Embryonic facial prominence (tissue), 1 donor: ENCODE data around the gene C1GALT1.
A peak's percentile ranks its signal among the peaks of the same experiment; 100 is the strongest.
"Not testable (repeated sequence)": the region's sequence is repeated elsewhere in the genome, so short reads cannot be mapped to it uniquely, and the experiment has no call there.

Source experiments
- DNase-seq: peaks from one replicate; pipeline ENCODE4 v3.0.0-alpha.2; 2016; ENCODE audit errors: extremely low spot score

Gene C1GALT1

DNA sequence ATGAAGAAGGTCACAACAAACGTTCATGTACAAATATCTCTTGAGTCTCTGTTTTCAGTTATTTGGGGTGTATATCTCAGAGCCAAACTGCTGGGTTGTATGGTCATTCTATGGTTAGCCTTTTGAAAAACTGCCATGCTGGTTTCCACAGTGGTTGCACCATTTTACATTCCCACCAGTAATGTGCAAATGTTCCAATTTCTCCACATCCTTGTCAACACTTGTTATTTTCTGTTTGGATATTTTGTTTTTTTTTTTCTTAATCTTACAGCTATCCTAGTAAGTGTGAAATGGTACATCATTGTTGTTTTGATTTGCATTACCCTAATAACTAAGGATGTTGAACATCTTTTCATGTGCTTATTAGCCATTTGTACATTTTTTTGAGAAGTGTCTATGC lies 13.0 kb upstream of the C1GALT1 start:
- no peak for DNase-seq

DNA sequence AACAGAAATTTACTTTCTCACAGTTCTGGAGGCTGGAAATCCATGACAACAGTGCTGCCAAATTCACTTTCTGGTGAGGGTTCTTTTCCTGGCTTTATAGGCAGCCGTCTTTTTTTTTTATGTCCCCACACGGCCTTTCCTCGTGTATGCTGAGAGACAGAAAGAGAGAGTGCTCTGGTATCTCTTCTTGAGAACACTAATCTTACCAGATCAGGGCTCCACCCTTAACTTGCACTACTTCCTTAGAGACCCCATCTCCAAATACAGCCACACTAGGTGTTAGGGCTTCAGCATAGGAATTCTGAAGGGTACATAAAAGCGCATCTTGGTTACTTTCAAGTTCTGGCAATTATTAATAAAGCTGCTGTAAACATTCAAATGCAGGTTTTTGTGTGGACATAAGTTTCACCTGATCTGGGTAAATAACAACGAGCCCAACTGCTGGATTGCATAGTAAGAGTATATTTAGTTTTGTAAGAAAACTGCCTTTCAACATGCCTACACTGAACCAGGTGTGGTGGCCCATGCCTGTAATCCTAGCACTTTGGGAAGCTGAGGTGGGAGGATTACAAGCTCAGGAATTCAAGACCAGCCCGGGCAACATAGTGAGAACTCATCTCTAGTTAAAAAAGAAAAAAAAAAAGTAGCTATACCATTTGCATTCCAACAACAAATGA lies 8.2 kb upstream of the C1GALT1 start:
- DNase-seq: no peak

- DNase-seq: no peak
These were observed 7.2 kb upstream of the C1GALT1 start for GRCh38 chr7:7175075-7175695.

GRCh38 chr7:7176406-7177043 lies 5.8 kb upstream of the C1GALT1 start:
- peak; percentile 46 for DNase-seq

- peak; percentile 6 for DNase-seq
These were observed 5.3 kb upstream of the C1GALT1 start for GRCh38 chr7:7177044-7177517.

GRCh38 chr7:7178081-7178480 lies 4.3 kb upstream of the C1GALT1 start:
- no peak for DNase-seq

DNA sequence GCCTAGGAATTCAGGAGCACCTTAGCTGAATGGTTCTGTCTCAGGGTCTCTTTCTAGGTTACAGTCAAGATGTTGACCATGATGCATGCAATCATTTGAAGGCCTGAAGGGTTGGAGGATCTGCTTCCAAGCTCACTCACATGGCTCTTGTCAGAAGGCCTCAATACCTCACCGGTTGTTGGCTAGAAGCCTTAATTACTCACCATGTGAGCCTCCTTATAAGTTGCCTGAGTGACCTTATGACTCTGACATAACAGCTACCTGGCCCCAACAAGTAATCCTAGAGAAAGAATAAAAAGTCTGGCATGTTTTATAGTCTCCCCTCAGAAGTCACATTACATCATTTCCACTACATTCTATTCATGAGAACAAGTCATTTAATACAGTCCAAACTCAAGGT lies 3.4 kb upstream of the C1GALT1 start:
- DNase-seq: no peak

DNA sequence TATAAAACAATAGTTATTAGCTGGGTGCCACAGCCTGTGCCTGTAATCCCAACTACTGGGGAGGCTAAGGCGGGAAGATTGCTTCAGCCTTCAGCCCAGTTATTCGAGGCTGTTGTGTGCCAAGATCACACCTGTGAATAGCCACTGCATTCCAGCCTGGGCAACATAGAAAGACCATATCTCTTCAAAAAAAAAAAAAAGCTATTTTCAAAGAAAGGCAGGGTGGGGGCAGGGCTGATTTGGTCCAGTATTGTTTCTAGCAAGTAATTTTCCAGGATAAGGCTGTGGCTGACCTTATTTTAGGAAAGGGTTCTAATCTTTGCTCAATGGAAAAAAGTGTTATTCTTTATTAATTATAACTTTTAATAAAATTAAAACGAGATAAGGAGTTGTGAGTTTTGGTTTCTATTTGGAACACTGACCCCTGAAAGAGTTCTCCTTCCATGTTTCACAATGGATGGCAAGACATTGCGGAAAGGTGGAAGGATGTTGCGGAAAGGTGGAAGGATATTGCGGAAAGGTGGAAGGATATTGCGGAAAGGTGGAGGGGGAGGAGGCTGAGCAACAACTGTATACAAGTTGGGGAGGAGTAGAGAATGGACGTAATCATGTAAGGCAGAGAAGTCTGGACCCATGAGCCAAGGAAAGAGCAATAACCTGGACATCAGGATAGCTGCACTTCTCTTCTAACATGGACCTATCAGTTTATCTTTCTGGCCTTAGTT lies 1.5 kb upstream of the C1GALT1 start:
- no peak for DNase-seq

GRCh38 chr7:7181519-7182155 lies 707 bp upstream of the C1GALT1 start:
- DNase-seq: no peak

DNA sequence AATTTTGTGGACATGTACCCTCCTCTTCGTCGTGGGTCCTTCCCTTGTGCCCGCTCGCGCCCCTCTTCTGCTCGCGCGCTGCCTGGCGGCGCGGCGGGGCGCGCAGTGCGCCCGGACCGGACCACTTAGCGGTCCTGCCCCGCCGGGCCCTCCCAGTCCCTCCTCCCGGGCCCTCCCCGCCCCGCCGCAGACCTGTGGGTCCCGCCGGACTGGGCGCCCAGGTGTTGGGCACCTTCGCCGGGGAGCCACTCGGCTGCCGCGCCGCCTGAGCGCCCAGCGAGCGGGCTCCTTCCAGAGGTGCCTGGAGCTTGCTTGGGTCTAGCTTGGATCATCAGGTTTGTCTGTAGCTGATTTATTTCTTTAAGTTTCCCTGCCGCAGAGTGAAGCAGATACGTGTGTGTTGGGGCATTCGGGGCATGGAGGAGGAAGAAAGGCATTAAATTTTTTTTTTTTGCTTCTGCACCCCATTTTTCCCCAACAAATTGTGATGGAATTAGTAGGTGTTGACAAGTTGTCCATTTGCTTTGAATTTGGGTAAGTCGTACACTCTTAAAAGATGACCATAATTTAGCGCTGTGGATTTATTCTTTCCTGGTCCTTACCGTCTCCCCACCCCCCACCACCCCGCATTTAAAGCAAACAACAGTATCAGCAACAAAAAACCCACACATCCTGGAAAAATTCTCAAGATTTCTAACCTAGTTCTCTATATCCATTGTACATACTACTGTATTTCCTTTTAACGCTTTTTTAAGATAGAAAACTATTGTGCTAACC lies 905 bp downstream of the C1GALT1 start:
- no peak for DNase-seq

DNA sequence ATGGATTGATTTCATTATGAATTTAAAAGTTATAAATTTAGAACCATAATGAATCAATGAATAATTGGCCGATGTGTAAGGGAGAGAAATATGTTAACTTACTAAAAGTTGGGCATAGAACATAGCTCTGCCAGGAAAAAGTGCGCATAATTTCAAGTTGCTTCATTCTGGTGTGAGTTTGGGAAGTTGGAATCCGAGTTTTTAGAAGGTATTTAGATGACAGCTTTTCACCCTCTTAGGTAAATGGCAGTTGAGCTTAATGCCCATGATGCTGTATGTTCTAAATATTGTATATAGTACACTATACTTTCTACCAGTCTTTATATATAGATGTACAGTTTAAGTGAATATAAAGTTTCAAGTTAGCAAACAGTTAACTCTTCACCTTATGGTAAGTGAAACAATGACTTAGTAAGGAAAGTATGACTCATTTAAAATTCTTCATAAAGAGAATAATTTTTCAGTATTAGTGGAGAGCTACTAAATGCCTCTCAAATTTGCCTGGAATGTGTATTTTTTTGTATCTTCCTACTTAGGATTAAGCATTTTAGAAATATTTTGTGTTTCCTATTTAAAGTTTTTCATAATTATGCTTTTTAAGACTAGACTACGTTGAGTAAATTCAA lies 1.6 kb downstream of the C1GALT1 start:
- DNase-seq: no peak

DNA sequence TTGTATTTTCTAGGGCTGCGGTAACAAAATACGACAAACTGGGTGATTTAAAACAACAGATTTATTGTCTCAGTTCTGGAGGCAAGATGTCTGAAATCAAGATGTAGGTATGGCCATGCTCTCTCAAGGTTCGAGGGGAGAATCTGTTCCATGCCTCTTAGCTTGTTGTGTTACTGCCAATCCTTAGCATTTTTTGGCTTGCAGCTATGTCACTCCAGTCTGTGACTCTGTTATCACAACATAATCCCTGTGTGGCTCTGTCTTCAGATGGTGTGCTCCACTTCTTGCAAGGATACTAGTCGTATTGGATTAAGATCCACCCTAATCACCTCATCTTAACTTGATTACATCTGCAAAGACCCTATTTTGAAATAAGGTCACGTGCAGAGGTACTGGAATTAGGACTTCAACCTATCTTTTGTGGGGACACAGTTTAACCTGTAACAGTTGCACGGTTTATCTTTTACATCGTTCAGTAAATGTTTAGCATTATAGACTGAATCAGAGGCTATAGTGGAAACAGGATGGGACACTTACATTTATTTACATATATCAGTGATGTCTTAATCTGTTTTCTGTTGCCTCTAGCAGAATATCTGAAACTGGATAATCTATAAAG lies 3.1 kb downstream of the C1GALT1 start:
- no peak for DNase-seq

GRCh38 chr7:7188091-7188490 lies 5.7 kb downstream of the C1GALT1 start:
- DNase-seq: no peak

DNA sequence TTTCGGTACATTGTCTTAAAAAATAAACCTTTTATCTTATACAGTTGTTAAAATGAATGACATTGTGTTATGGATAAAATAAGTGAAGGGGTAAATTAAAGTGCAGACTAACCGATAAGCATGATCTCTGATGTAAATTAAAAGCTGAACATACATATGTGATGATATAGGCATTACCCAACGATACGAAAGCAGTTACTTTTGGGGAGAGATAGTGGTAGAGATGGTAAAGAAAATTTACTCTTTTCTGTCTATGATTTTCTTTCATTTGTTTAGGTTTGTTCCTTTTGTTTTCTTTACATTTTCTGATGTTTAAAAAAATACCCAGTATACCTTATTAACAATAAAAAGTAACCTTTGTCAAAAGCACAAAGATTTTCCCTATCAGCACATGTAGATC lies 6.4 kb downstream of the C1GALT1 start:
- DNase-seq: no peak

- no peak for DNase-seq
These were observed 7.8 kb downstream of the C1GALT1 start for GRCh38 chr7:7190142-7190541.

- DNase-seq: no peak
These were observed 8.8 kb downstream of the C1GALT1 start for GRCh38 chr7:7191137-7191536.

- not testable (repeated sequence) for DNase-seq
These were observed 10.7 kb downstream of the C1GALT1 start for GRCh38 chr7:7192798-7193788.

DNA sequence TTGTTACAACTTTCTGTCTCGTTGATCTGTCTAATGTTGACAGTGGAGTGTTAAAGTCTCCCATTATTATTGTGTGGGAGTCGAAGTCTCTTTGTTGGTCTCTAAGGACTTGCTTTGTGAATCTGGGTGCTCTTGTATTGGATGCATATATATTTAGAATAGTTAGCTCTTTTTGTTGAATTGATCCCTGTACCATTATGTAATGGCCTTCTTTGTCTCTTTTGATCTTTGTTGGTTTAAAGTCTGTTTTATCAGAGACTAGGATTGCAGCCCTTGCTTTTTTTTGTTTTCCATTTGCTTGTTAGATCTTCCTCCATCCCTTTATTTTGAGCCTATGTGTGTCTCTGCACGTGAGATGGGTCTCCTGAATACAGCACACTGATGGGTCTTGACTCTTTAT lies 17.2 kb downstream of the C1GALT1 start:
- not testable (repeated sequence) for DNase-seq

DNA sequence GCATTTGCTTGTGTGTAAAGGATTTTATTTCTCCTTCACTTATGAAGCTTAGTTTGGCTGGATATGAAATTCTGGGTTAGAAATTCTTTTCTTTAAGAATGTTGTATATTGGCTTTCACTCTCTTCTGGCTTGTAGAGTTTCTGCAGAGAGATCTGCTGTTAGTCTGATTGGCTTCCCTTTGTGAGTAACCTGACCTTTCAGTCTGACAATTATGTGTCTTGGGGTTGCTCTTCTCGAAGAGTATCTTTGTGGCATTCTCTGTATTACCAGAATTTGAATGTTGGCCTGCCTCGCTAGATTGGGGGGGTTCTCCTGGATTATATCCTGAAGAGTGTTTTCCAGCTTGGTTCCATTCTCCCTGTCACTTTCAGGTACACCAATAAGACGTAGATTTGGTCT lies 17.9 kb downstream of the C1GALT1 start:
- DNase-seq: not testable (repeated sequence)
